HG02642 (cell line): ENCODE data around the gene ABCB7.
"Not testable (repeated sequence)": the region's sequence is repeated elsewhere in the genome, so short reads cannot be mapped to it uniquely, and the experiment has no call there.

Source experiments
- ATAC-seq: cut with Tn5 transposase; IDR thresholded peaks from one replicate; pipeline ENCODE4 v1.9.1; 2021; ENCODE audit warnings: mild to moderate bottlenecking; ENCODE audit not compliant: unreplicated experiment, poor library complexity

Gene ABCB7

GRCh38 chrX:75107863-75108509 lies 48.1 kb downstream of the ABCB7 start:
- no peak for ATAC-seq

GRCh38 chrX:75106772-75107171 lies 49.3 kb downstream of the ABCB7 start:
- no peak for ATAC-seq

GRCh38 chrX:75096331-75096730 lies 59.8 kb downstream of the ABCB7 start:
- ATAC-seq: no peak

- ATAC-seq: no peak
Measured at GRCh38 chrX:75086731-75087195, 69.3 kb downstream of the ABCB7 start.

- no peak for ATAC-seq
Measured at GRCh38 chrX:75084757-75085156, 71.3 kb downstream of the ABCB7 start.

GRCh38 chrX:75076429-75076828 lies 79.7 kb downstream of the ABCB7 start:
- no peak for ATAC-seq

- no peak for ATAC-seq
Measured at GRCh38 chrX:75074475-75074874, 81.6 kb downstream of the ABCB7 start.

- no peak for ATAC-seq
Measured at GRCh38 chrX:75071334-75071733, 84.7 kb downstream of the ABCB7 start.

GRCh38 chrX:75067931-75068330 lies 88.2 kb downstream of the ABCB7 start:
- no peak for ATAC-seq

- no peak for ATAC-seq
Measured at GRCh38 chrX:75061701-75062100, 94.4 kb downstream of the ABCB7 start.

- no peak for ATAC-seq
Measured at GRCh38 chrX:75051047-75051446, 105.0 kb downstream of the ABCB7 start.

- ATAC-seq: no peak
Measured at GRCh38 chrX:75045369-75045768, 110.7 kb downstream of the ABCB7 start.

GRCh38 chrX:75044142-75044541 lies 111.9 kb downstream of the ABCB7 start:
- ATAC-seq: not testable (repeated sequence)

GRCh38 chrX:75038925-75039324 lies 117.2 kb downstream of the ABCB7 start:
- no peak for ATAC-seq
